GM08714 (cell line): Measurements from ENCODE around the gene SLC9A6.
"Not testable (repeated sequence)": the region's sequence is repeated elsewhere in the genome, so short reads cannot be mapped to it uniquely, and the experiment has no call there.

Experiments
- H3K4me3 ChIP-seq: fragments of 200-500 bp; sonication (Bioruptor generic); 2 replicates; pipeline ENCODE4 v1.5.1; 2014; ENCODE audit warnings: mild to moderate bottlenecking, low read length, inconsistent platforms
- ZNF274 ChIP-seq: IDR thresholded peaks from 2 replicates; pipeline ENCODE4 v1.6.1; 2012; ENCODE audit warnings: mild to moderate bottlenecking, low read depth, low read length

SLC9A6 gene

GRCh38 chrX:136063340-136064079, 78.3 kb downstream of the SLC9A6 start:
- H3K4me3 ChIP-seq: no peak overlapping the region
- no peak for TF ChIP-seq ZNF274

GRCh38 chrX:136064661-136065043, 79.4 kb downstream of the SLC9A6 start:
- no peak overlapping the region for H3K4me3 ChIP-seq
- no peak for TF ChIP-seq ZNF274

- H3K4me3 ChIP-seq: no peak overlapping the region
Observed at GRCh38 chrX:136065044-136065671, 79.9 kb downstream of the SLC9A6 start.

GRCh38 chrX:136067097-136067496, 81.9 kb downstream of the SLC9A6 start:
- no peak overlapping the region for H3K4me3 ChIP-seq
- no peak for TF ChIP-seq ZNF274

More at GRCh38 chrX:136065044-136065671, 79.9 kb downstream of the SLC9A6 start:
- no peak for TF ChIP-seq ZNF274

- no peak for TF ChIP-seq ZNF274
- H3K4me3 ChIP-seq: no peak overlapping the region
Observed at GRCh38 chrX:136067966-136068365, 82.7 kb downstream of the SLC9A6 start.

- TF ChIP-seq ZNF274: no peak
- H3K4me3 ChIP-seq: no peak overlapping the region
Observed at GRCh38 chrX:136076942-136077341, 91.7 kb downstream of the SLC9A6 start.

- H3K4me3 ChIP-seq: no peak overlapping the region
- TF ChIP-seq ZNF274: no peak
Observed at GRCh38 chrX:136080766-136081165, 95.5 kb downstream of the SLC9A6 start.

GRCh38 chrX:136086521-136086920, 101.3 kb downstream of the SLC9A6 start:
- no peak for TF ChIP-seq ZNF274
- no peak overlapping the region for H3K4me3 ChIP-seq

GRCh38 chrX:136091898-136092297, 106.7 kb downstream of the SLC9A6 start:
- H3K4me3 ChIP-seq: not testable (repeated sequence)

GRCh38 chrX:136094962-136095361, 109.7 kb downstream of the SLC9A6 start:
- H3K4me3 ChIP-seq: no peak overlapping the region
- no peak for TF ChIP-seq ZNF274
